Fibroblast of upper back skin (primary cell): Measurements from ENCODE around the gene KCNB1.
A peak's percentile ranks its signal among the peaks of the same experiment; 100 is the strongest.

Experiments used
- DNase-seq: peaks from one replicate; pipeline ENCODE4 v3.0.0-alpha.2; 2013

KCNB1 gene

DNA sequence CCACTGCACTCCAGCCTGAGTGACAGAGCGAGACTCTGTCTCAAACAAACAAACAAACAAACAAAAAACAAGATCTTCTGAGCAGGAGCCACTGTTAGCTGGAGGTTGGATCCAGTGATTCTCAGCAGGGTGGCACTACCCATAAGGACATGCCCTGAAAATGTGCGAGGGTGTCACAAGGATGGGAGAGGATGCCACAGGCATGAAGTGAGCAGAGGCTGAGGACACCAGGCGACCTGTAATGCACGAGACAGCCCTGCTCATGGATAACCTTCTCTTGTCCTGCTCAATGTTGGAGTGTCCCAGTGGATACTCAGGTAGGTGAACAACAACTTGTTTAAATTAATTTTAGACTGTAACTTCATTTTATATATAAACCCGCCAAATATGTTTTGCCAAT lies 76.8 kb downstream of the KCNB1 start:
- no peak for DNase-seq

- DNase-seq = no peak
These were observed 77.3 kb downstream of the KCNB1 start for GRCh38 chr20:49405062-49405683.

DNA sequence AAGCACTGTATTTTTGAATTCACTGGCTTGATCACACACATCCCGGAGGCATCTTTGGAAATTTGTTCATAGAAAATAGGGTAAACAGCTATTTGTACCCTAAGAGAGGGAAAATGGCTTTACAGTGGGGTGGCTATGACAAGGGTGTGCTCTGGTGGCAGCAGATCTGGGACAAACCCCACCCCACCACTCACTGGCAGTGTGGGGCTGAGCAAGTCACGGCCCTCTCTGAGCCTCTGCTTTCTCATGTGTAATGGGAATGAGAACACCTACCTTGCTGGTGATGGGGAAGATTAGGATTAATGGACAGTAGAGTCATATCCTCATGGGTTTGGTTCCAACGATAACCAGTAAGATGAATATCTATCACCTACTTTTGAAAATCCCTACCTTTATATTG lies 78.0 kb downstream of the KCNB1 start:
- no peak for DNase-seq

DNA sequence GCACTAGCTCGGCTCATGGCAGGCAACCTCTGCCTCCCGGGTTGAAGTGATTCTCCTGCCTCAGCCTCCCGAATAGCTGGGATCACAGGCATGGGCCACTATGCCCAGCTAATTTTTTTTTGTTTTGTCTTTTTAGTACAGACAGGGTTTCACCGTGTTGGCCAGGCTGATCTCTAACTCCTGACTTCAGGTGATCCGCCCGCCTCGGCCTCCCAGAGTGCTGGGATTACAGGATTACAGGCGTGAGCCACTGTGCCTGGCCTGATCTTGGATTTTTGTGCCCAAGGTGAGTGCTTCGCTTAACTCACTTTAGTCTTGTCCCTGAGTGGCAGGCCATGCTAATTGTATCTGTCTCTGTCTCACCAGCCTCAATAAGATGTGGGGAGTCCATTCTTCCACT lies 78.6 kb downstream of the KCNB1 start:
- DNase-seq = no peak

GRCh38 chr20:49403012-49403411 lies 79.5 kb downstream of the KCNB1 start:
- no peak for DNase-seq

DNA sequence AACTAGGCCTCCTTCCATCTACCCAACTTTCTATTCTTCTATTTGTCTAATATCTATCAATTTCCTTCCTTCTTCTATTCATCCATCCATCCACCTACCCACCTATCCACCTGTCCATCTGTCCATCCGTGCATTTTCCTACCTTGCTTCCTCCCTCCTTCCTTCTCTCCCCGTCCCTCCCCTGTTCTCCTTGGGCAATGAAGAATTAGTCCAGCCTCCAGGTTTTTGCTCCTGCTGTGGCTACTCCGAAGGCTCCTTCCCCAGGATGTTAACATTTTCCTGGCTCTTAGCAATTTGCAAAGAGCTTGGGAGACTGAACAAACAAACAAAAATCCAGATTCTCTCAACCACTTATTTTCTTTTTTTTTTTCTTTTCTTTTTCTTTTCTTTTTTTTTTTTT lies 81.6 kb downstream of the KCNB1 start:
- DNase-seq = no peak

DNA sequence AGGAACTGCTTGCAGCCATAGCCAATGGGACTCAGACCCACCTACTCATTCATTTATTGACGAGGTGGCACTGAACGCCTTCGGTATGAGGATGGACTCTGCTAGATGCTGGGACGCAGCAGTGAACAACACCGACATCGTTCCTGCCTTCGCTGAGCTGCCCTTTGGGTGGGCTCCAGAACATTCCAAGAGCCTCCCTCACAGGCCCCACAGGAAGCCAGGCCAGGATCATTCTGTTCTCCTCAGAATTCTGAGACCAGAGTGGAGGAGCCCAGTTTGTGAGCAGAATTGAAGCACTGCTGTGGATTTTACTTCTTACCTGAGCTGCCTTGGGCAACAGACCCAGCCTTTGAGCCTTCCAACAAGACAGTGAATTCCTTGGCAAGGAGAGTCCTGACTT lies 82.1 kb downstream of the KCNB1 start:
- DNase-seq = peak; percentile 49

DNA sequence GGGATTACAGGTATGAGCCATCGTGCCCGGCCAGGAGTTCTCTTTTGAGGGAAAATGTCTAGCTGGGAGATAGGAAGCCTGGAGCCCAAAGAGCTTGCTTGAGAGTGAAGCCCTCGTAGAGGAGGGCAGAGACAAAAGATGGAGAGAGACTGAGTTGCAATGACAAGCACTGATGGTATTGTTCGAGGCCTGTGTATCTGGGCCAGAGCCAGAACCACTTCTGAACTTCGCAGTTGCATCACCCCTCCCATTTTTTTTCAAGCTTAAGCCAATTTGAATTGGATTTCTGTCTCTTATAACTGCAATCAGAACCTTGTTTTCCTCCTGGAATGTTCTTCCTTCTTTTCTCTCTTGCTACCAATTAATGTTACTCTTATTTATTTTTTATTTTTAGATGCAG lies 83.1 kb downstream of the KCNB1 start:
- DNase-seq = peak; percentile 21

- no peak for DNase-seq
These were observed 83.9 kb downstream of the KCNB1 start for GRCh38 chr20:49398401-49399144.

DNA sequence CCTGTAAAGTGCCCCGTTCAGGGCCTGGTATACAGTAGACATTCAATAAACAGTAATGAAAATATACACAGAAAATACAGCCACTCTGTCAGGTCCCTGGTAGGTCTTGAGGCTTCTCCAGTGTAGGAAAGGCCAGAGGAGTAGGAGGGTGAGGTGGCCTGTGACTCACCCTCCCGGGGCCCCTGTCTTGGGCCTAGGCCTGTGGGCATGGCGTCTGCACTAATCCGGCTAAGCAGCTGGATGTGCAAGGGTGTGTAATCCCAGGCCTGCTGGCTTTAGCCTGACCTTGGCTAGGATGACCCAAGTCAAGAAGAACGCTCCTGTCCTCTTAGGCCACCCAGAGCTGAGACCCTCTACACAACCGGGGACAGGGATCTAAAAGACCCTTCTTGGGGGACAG lies 84.9 kb downstream of the KCNB1 start:
- peak; percentile 17 for DNase-seq

DNA sequence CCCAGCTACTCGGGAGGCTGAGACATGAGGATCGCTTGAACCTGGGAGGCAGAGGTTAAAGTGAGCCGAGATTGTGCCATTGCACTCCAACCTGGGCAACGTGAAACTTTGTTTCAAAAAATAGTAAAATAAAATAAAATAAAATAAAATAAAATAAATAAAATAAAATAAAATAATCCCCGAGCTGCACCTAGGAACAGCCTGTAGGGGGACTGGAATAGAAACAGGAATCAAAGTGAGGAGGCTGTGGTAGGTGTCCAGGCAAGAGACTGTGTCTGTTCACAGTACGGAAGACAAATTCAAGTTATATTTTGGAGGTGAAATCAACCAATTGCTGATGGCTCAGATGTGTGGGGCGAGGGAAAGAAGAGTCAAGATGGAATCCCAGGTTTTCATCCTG lies 86.2 kb downstream of the KCNB1 start:
- no peak for DNase-seq

DNA sequence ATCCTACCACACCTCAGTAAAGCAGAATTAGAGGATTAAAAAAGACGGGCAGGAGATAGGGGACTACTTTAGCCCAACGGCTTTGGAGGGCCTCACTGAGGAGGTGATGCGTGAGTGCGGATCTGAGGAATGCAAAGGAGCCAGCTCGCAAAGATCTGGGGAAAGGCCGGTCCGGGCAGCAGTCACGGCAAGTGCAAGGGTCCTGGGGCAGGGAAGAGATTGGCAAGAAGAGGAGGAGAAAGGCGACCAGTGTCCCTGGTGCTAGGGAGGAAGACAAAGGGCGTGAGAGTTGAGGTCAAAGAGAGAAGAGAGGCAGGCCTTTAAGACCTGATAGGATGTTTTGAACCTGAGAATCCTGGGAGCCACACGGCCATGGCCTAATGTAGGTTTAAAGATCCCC lies 86.8 kb downstream of the KCNB1 start:
- DNase-seq = no peak

DNA sequence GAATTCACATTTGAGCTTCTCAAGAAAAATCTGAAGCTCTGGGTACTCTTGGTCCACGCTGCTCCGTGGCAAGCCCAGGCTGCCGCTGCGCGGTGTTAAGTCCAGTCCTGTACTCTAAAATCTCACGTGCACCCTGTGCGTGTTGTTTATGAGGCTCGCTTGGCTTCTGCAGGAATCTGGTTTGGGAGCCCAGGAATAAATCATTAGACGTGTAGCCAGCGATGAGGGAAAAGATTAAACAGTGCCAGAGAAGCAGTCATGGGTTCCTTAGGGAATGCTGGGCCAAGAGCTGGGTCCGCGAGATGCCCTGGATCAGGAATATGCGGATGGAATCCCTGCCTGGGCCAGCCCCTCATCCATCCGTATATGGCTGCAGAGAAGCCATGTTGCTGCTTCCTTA lies 87.3 kb downstream of the KCNB1 start:
- no peak for DNase-seq

DNA sequence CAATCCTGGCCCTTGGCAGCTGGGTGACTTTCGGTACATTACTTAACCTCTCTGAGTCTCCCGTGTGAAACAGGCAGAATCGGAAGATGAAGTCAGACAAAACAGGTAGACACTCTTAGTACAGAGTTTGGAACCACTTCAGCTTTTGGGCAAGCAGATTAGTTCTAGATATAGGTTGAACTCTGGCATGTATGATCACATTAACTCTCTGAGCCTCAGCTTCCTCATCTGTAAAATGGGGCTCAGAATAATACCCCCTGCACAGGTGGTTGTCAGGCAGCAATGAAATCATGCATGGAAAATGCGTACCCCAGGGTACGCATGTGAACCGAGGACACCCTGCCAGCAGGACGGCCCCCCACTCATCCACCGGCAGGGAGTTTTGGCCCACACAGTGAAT lies 87.7 kb downstream of the KCNB1 start:
- no peak for DNase-seq

- no peak for DNase-seq
These were observed 88.2 kb downstream of the KCNB1 start for GRCh38 chr20:49394264-49394663.

DNA sequence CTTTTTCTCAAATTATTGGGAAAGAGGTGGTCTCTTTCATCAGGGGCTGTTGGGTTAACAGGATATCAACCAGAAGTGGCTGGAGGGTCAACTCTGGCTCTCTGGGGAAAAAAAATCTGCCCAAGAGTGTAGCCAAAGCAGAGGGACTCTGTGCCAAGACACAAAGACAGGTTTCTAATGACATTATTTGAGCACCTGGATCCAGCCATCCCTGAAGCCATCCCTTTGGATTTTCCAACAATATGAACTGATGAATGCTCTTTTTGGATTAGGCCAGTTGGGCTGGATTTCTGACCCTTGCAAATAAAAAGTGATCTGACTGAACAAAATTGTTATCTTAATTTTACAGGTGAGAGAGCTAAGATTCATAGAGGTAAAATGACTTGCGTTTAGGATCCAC lies 88.7 kb downstream of the KCNB1 start:
- no peak for DNase-seq

DNA sequence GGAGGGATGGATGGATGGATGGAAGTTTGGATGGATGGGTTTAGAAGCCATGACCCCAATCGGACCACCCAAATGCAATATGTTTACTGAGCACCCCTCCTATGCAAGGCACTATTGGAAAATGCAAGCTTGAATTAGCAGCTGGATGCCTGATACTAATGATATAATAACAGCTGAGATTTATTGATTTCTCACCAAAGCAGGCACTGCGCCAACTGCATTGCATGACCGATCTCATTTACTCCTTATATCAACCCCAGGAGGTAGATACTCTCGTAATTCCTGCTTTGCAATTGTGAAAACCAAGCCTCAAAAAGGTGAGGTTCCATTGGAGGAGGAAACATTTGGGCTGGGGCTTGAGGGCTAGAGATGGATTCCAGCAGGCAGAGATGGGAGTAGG lies 89.7 kb downstream of the KCNB1 start:
- no peak for DNase-seq

GRCh38 chr20:49391404-49392245 lies 90.8 kb downstream of the KCNB1 start:
- DNase-seq = no peak

DNA sequence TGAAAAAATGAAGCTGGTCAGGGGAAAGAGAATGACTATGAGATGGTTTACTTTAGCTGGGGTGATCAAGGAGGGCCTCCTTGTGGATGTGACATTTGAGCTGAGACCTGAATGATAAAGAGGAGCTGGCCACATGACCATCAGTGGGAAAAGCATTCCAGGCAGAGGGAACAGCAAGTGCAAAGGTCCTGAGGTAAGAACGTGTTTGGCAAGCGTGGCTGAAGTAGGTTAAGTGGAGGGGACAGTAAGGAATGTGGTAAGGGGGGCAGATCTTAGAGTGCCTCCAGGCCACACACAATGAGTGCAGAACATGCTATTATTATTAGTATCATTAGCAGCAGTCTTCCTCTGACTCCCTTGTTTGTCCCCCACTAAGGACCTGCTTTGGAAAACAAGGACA lies 92.6 kb downstream of the KCNB1 start:
- no peak for DNase-seq

DNA sequence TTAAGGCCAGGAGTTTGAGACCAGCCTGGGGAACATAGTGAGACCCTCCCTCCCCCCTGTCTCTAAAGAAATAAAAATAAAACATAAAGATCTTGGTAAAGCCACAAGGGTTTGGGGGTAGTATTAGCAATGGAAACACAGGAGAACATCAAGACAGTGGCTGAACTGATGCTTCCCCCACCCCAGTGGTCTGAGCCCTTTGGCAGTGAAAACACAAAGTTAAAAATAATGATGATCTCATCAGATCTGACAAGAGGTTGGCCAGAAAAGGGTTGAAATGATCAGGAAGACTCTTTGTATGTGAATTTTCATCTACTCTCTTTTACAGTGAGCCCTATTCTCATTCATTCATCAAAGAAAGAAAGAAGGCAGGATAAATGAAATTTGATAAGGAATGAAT lies 93.7 kb downstream of the KCNB1 start:
- no peak for DNase-seq

- DNase-seq = no peak
These were observed 94.9 kb downstream of the KCNB1 start for GRCh38 chr20:49387581-49387939.

DNA sequence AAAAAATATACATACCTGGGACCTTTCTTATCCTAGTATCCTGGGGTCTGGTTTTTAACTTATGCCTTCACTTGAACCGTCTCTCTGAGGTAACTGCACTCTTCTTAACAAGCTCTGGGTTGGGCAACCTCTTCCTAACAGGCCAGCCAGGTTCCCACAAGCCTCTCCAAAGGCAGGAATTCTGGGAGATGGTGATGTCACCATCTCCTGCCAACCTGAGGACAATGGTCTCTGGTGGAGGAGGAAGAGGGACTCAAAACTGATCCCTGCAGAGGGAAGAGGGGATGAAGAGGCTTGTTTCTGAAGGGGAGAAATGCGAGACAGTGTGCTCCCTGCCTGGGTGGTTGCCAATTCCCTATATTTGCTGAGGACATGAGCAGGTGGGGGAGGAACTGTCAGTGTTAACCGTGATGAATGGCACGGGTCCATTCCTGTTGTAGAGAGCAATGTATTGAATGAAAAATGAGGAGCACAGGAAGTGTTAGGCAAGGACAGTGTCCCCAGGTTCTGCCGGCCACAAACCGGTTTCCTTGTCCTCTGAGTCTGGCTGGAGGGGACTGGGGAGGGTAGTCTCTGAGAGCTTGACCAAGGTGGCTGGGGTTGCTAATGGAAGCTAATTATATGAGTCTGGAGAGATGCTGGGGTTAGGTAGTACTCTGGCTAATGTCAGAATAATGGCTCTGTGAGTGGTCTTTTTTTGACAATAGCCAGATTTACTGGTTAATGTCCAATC lies 95.5 kb downstream of the KCNB1 start:
- DNase-seq = no peak

DNA sequence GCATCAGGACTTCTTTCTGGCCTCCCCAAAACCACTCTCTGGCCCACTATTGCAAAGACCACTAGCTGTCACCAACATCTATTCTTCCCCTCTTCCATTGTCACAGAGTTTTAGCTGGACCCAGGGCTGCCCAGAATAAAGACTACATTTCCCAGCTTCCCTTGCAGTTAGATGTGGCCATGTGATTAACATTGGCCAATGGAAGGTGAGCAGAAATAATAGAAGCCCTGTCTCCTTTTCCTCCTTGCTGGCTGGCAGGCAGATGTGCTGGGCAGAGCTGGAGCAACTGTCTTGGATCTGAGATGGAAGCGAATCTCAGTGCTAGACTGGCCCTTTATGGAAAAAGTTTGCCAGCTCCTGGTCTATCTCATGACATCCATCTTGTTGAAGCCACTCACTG lies 97.0 kb downstream of the KCNB1 start:
- DNase-seq = peak; percentile 26
